HepG2 (cell line): ENCODE data around the gene CAPN12. TPM values are rescaled to one million over a fixed set of nuclear protein-coding genes. Genes with fewer than 3 reads are reported as not detected.
A peak's percentile ranks its signal among the peaks of the same experiment; 100 is the strongest.

Source experiments
- ARNTL ChIP-seq: sonication (generic); formaldehyde crosslinking; IDR thresholded peaks from 2 replicates; pipeline ENCODE4 v1.4.0; 2020; ENCODE audit warnings: mild to moderate bottlenecking, missing genetic modification reagents
- ATAD3A ChIP-seq: sonication (generic); formaldehyde crosslinking; IDR thresholded peaks from 2 replicates; pipeline ENCODE4 v1.4.0; 2020; ENCODE audit warnings: missing genetic modification reagents
- ATF7-NPFF ChIP-seq: sonication (generic); formaldehyde crosslinking; IDR thresholded peaks from 2 replicates; pipeline ENCODE4 v1.8.1; 2023; ENCODE audit warnings: mild to moderate bottlenecking, low read depth, missing genetic modification reagents, moderate library complexity
- FOXA3 ChIP-seq: IDR thresholded peaks from 2 replicates; pipeline ENCODE4 v1.6.1; 2016; ENCODE audit warnings: missing genetic modification reagents, missing compliant biosample characterization
- FOXM1 ChIP-seq: sonication (generic); formaldehyde crosslinking; IDR thresholded peaks from 2 replicates; pipeline ENCODE4 v1.5.0; 2020; ENCODE audit warnings: missing genetic modification reagents
- KAT7 ChIP-seq: IDR thresholded peaks from 2 replicates; pipeline ENCODE4 v1.6.1; 2018; ENCODE audit warnings: borderline replicate concordance, missing compliant biosample characterization
- KDM5B ChIP-seq: sonication (generic); formaldehyde crosslinking; IDR thresholded peaks from 2 replicates; pipeline ENCODE4 v1.4.0; 2020; ENCODE audit warnings: missing genetic modification reagents, mild to moderate bottlenecking, borderline replicate concordance
- KMT2B ChIP-seq: IDR thresholded peaks from 2 replicates; pipeline ENCODE4 v1.6.1; 2016; ENCODE audit warnings: missing genetic modification reagents, missing compliant biosample characterization
- NR2F6 ChIP-seq, 2 experiments: IDR thresholded peaks; 2 replicates each; pipeline ENCODE4 v1.6.1; 2016; ENCODE audit warnings: antibody characterized with exemption in 1 of 2, mild to moderate bottlenecking in 1 of 2
- XRCC5 ChIP-seq: fragments of 200-400 bp; formaldehyde crosslinking; optimal IDR thresholded peaks from 2 replicates; pipeline ENCODE3; 2017; ENCODE audit warnings: mild to moderate bottlenecking, low read length
- ZIK1 ChIP-seq: sonication (generic); formaldehyde crosslinking; IDR thresholded peaks from 2 replicates; pipeline ENCODE4 v1.5.0; 2020; ENCODE audit warnings: mild to moderate bottlenecking, low read depth, missing genetic modification reagents, borderline replicate concordance
- ZKSCAN8 ChIP-seq: IDR thresholded peaks from 2 replicates; pipeline ENCODE4 v1.6.1; 2016; ENCODE audit warnings: borderline replicate concordance, missing genetic modification reagents, missing compliant biosample characterization
- ZNF335 ChIP-seq: sonication (generic); formaldehyde crosslinking; IDR thresholded peaks from 2 replicates; pipeline ENCODE4 v1.4.0; 2020; ENCODE audit warnings: missing genetic modification reagents
- ZNF350 ChIP-seq: sonication (generic); formaldehyde crosslinking; IDR thresholded peaks from 2 replicates; pipeline ENCODE4 v1.4.0; 2020; ENCODE audit warnings: mild to moderate bottlenecking, low read depth, missing genetic modification reagents, borderline replicate concordance
- polyA plus RNA-seq, 8 experiments: library from polyadenylated mRNA; depleted of rRNA in 3 of 8; stranded (reverse) in 7 of 8; unstranded in 1 of 8; fragments of >200 nt; fragmentation: Illumina TruSeq in 4 of 8; extraction: Trizol in 4 of 8; gene quantifications; 2 replicates each; pipeline versions ENCODE4 v1.2.1 to v1.2.3, GENCODE V29; 2011 to 2016; ENCODE audit warnings: low read depth in 4 of 8, missing spikeins in 1 of 8, mixed read lengths in 1 of 8; ENCODE audit not compliant: insufficient read depth in 1 of 8
- total RNA-seq, 5 experiments: library from RNA; depleted of rRNA; stranded (reverse); fragments of >200 nt; fragmentation: Illumina TruSeq; extraction: Trizol; gene quantifications; 2 replicates each; pipeline ENCODE4 v1.2.3, GENCODE V29; 2016; ENCODE audit warnings: low read depth in 1 of 5
- TF ChIP-seq, protein P1 (sequence below): IDR thresholded peaks from 2 replicates; pipeline ENCODE4 v1.6.1; 2018; ENCODE audit warnings: missing genetic modification reagents, mild to moderate bottlenecking, missing compliant biosample characterization
- TF ChIP-seq, protein P2 (sequence below), 2 experiments: sonication (generic) in 1 of 2; formaldehyde crosslinking in 1 of 2; IDR thresholded peaks; 2 replicates each; pipeline versions ENCODE4 v1.4.0 to v1.6.1; 2018 to 2020; ENCODE audit warnings: missing genetic modification reagents in 2 of 2, borderline replicate concordance in 1 of 2, low read depth in 1 of 2, mild to moderate bottlenecking in 1 of 2, missing biosample characterization in 1 of 2
- TF ChIP-seq, protein P3 (sequence below): sonication (generic); formaldehyde crosslinking; IDR thresholded peaks from 2 replicates; pipeline ENCODE4 v1.5.0; 2020; ENCODE audit warnings: missing genetic modification reagents
- TF ChIP-seq, protein P4 (sequence below): sonication (generic); formaldehyde crosslinking; IDR thresholded peaks from 2 replicates; pipeline ENCODE4 v1.4.0; 2020; ENCODE audit warnings: missing genetic modification reagents, mild to moderate bottlenecking, borderline replicate concordance
- TF ChIP-seq, protein P5 (sequence below): fragments of 450-650 bp; IDR thresholded peaks from 2 replicates; pipeline ENCODE4 v1.6.1; 2016
- TF ChIP-seq, protein P6 (sequence below): sonication (generic); formaldehyde crosslinking; IDR thresholded peaks from 2 replicates; pipeline ENCODE4 v1.8.0; 2022; ENCODE audit warnings: missing genetic modification reagents, low read depth, mild to moderate bottlenecking, borderline replicate concordance

CAPN12 gene
- total and polyA plus RNA-seq, 2 of the 13 experiments (the other 11 are each of a cell fraction or from before 2014, with no cell fraction given): 1.6 to 13.6 TPM

DNA sequence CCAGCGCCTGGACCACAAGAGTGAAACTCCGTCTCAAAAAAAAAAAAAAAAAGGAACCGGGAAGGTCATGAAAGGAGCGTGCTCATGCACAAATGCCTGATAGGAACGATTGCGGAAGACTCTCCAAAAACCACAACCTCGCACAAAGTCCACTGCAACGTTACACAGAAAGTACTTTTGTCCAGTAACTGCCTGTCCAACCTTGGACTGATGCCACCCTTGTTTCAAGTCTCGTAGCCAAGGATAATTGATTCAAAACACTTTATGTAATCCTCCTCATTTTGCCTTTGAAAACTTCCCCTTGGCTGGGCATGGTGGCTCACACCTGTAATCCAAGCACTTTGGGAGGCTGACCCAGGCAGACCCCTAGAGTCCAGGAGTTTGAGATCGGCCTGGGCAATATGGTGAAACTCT, 15.3 kb upstream of the CAPN12 start (continued):
- TF ChIP-seq ATAD3A (no peak), ATF7-NPFF (CRISPR knock-in tag) (no peak), FOXA3 (CRISPR knock-in tag) (peak; percentile 85), KMT2B (CRISPR knock-in tag) (peak; percentile 54; the same call in 1 of the 2 replicates), FOXM1 (CRISPR knock-in tag) (0 out of 2 replicates have a peak, but pooled peaks have one; percentile 57), ZKSCAN8 (peak; percentile 57; the same call in 1 of the 2 replicates), ARNTL (CRISPR knock-in tag) (peak; percentile 62; the same call in 1 of the 2 replicates), XRCC5 (no peak), KDM5B (CRISPR knock-in tag) (no peak), NR2F6 (IDR thresholded peaks at IDR 0.05) (peak; percentile 88), NR2F6 (CRISPR knock-in tag; IDR thresholded peaks at IDR 0.05) (peak; percentile 89), ZNF335 (CRISPR knock-in tag) (0 out of 2 replicates have a peak, but pooled peaks have one; percentile 49), ZNF350 (peak; percentile 18; the same call in 1 of the 2 replicates), KAT7 (CRISPR knock-in tag) (no peak), ZIK1 (CRISPR knock-in tag) (no peak)
- TF ChIP-seq, protein P1, sequence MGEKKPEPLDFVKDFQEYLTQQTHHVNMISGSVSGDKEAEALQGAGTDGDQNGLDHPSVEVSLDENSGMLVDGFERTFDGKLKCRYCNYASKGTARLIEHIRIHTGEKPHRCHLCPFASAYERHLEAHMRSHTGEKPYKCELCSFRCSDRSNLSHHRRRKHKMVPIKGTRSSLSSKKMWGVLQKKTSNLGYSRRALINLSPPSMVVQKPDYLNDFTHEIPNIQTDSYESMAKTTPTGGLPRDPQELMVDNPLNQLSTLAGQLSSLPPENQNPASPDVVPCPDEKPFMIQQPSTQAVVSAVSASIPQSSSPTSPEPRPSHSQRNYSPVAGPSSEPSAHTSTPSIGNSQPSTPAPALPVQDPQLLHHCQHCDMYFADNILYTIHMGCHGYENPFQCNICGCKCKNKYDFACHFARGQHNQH (CRISPR knock-in tag): peak; percentile 88
- TF ChIP-seq, protein P2, sequence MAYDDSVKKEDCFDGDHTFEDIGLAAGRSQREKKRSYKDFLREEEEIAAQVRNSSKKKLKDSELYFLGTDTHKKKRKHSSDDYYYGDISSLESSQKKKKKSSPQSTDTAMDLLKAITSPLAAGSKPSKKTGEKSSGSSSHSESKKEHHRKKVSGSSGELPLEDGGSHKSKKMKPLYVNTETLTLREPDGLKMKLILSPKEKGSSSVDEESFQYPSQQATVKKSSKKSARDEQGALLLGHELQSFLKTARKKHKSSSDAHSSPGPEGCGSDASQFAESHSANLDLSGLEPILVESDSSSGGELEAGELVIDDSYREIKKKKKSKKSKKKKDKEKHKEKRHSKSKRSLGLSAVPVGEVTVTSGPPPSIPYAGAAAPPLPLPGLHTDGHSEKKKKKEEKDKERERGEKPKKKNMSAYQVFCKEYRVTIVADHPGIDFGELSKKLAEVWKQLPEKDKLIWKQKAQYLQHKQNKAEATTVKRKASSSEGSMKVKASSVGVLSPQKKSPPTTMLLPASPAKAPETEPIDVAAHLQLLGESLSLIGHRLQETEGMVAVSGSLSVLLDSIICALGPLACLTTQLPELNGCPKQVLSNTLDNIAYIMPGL (CRISPR knock-in tag; IDR thresholded peaks at IDR 0.05; ENCODE audit: borderline replicate concordance in 1 of 2, low read depth in 1 of 2): no peak
- TF ChIP-seq, protein P3, sequence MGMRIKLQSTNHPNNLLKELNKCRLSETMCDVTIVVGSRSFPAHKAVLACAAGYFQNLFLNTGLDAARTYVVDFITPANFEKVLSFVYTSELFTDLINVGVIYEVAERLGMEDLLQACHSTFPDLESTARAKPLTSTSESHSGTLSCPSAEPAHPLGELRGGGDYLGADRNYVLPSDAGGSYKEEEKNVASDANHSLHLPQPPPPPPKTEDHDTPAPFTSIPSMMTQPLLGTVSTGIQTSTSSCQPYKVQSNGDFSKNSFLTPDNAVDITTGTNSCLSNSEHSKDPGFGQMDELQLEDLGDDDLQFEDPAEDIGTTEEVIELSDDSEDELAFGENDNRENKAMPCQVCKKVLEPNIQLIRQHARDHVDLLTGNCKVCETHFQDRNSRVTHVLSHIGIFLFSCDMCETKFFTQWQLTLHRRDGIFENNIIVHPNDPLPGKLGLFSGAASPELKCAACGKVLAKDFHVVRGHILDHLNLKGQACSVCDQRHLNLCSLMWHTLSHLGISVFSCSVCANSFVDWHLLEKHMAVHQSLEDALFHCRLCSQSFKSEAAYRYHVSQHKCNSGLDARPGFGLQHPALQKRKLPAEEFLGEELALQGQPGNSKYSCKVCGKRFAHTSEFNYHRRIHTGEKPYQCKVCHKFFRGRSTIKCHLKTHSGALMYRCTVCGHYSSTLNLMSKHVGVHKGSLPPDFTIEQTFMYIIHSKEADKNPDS (CRISPR knock-in tag): no peak
- TF ChIP-seq, protein P4, sequence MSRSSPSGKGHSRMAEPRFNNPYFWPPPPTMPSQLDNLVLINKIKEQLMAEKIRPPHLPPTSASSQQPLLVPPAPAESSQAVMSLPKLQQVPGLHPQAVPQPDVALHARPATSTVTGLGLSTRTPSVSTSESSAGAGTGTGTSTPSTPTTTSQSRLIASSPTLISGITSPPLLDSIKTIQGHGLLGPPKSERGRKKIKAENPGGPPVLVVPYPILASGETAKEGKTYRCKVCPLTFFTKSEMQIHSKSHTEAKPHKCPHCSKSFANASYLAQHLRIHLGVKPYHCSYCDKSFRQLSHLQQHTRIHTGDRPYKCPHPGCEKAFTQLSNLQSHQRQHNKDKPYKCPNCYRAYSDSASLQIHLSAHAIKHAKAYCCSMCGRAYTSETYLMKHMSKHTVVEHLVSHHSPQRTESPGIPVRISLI (CRISPR knock-in tag): peak; percentile 99
- TF ChIP-seq, protein P5, sequence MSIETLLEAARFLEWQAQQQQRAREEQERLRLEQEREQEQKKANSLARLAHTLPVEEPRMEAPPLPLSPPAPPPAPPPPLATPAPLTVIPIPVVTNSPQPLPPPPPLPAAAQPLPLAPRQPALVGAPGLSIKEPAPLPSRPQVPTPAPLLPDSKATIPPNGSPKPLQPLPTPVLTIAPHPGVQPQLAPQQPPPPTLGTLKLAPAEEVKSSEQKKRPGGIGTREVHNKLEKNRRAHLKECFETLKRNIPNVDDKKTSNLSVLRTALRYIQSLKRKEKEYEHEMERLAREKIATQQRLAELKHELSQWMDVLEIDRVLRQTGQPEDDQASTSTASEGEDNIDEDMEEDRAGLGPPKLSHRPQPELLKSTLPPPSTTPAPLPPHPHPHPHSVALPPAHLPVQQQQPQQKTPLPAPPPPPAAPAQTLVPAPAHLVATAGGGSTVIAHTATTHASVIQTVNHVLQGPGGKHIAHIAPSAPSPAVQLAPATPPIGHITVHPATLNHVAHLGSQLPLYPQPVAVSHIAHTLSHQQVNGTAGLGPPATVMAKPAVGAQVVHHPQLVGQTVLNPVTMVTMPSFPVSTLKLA: peak; percentile 21; the same call in 1 of the 2 replicates
- TF ChIP-seq, protein P6, sequence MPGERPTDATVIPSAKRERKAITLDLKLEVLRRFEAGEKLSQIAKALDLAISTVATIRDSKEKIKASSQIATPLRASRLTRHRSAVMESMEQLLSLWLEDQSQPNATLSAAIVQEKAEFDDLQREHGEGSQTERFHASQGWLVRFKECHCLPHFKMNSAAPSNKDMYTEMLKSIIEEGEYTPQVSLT (CRISPR knock-in tag): no peak
